GM10266 (cell line): ENCODE results near the gene TLE3.

Experiments
- DNase-seq: peaks from one replicate; pipeline ENCODE4 v3.0.0; 2012; ENCODE audit errors: extremely low spot score
- TF ChIP-seq, protein P1 (sequence below): IDR thresholded peaks from 2 replicates; pipeline ENCODE4 v1.5.1; 2012; ENCODE audit warnings: mild to moderate bottlenecking, low read depth; ENCODE audit not compliant: control insufficient read depth, insufficient read depth; ENCODE audit errors: missing control alignments

The TLE3 gene

DNA sequence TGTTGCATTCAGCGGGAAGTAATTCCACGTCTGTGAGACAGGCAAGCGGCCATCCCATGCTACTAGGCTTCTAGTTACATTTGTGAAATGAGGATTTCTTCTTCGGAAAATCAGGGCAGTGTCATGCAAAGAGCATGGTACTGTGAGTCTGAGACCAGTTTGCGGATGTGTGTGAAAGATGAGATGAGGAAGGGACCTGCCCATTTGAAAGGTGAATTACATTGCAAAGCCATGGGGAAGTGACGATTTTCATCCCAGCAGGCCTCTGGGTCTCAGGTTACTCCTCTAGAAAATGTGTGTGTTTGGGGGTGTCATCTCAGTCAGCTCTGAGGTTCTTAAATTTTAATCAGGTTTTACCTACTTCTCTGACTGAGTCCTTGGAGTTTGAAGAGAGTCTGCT is 16.1 kb downstream of the TLE3 start:
- DNase-seq, result no peak
- TF ChIP-seq, protein P1, sequence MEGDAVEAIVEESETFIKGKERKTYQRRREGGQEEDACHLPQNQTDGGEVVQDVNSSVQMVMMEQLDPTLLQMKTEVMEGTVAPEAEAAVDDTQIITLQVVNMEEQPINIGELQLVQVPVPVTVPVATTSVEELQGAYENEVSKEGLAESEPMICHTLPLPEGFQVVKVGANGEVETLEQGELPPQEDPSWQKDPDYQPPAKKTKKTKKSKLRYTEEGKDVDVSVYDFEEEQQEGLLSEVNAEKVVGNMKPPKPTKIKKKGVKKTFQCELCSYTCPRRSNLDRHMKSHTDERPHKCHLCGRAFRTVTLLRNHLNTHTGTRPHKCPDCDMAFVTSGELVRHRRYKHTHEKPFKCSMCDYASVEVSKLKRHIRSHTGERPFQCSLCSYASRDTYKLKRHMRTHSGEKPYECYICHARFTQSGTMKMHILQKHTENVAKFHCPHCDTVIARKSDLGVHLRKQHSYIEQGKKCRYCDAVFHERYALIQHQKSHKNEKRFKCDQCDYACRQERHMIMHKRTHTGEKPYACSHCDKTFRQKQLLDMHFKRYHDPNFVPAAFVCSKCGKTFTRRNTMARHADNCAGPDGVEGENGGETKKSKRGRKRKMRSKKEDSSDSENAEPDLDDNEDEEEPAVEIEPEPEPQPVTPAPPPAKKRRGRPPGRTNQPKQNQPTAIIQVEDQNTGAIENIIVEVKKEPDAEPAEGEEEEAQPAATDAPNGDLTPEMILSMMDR, result no peak

DNA sequence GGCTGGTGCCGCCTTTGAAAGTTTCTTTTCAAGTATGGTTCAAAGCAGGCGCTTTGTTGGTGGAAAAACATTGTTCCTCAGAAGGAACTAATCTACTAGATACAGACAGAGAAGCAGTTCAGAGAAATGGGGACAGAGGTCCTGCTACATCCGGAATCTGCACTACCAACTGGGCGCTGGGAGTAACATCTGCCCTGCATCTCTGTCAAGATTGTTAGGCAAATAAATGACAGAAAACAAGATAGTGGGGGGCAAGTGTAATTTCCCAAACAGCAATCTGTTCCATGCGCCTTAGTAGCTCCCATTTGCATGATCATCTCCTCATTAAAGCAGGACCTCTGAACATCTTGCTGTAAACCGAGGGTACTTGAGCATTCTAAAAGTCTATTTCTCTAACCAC is 17.4 kb downstream of the TLE3 start:
- DNase-seq, result no peak
- TF ChIP-seq, protein P1, result no peak

DNA sequence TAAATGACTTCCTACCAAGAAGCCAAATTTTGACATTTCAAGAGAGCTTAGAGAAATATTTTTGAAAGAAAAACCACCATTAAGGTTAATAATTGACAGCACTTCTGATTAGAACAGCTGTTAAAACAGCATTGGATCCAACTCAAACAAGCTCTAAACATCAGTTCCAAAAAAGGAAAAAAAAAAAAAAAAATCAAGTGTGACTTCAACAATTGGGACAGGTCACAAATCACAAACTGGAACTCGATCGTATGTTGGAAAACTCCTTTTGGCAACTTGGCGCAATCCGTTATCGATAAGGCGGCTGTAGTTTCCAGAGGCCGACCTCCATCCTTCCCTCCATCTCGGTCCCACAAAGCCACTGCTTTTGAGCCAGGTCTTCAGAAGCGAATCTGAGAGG is 17.8 kb downstream of the TLE3 start:
- TF ChIP-seq, protein P1, result no peak
- no peak for DNase-seq

DNA sequence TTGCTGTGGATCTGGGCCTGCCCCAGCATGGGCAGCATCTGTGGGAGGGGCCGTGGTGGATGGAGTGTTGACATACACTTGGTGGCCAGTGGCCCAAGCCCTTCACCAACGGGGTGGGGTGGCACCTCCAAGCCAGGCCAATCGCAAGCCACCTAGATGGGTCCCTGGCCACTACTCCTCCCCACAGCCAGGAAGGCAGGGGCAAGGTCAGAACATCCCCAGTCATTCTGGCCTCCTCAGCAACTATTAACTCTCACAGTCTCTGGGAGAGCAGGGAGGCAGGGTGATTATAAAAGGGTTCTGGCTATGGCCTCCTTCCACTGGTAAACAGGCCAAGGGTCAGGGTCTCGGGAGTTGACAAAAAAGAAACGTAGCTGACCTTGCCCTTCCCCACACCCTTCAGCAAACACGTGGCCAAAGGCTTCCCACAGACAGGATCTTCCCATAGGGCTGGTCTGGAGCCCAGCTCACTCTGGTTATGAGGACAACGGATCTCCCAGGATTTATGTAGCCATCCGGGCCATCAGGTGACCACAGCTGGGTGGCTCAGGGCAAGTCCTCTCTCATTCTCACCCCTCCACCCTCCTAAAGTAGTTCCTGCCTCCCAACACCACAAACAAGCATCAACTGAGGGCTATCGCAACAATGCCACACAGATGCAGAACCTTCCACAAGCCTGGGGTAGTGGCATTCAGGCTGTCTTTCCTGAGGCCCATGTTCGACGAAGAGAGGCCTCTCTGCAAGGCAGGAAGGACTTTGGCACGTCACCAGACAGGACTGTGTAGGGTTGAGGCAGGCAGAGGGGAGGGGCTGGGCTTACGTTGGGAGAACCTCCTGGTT is 18.9 kb downstream of the TLE3 start:
- no peak for DNase-seq
- TF ChIP-seq, protein P1, result no peak

DNA sequence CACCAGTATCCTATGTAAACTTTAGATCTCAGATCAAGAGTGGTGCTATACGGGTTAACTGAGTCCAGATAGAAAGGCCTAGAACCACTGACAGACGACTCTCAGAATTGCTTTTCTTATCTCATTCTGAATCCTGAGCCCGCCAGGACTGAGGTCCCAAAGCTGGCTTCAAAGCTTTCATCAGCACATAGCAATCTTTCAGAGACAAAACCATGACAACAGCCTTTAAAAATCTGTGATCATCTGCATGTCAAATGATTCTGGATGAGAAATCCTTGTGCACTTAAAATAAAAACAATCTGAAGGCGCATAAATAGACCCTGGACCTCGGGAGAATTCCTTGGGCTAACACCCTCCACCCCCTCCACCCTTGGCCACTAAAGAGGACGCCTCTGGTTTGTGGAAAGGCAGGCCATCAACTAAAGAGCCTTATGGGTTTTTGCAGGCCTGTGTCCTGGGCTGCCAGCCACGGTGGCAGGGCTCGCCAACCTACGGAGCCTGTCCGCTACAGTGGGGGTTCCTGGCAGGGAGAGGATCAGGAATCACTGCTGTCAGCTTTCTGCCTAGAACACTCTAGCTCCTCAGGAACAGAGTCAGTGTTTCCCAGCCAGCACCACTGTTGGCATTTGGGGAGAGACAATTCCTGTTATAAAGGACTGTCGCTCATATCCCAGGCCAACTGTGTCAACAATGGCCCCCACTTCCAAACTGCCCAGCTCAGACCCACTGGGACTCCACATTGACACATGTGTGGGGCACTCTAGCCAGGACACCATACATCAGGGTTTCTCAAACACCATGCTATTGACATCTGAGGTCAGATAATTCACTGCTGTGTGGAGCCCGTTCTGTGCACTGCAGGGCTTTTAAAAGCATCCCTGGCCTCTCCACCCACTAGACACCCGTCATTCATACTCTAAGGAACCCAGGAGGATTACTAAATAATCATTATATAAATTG is 20.2 kb downstream of the TLE3 start:
- DNase-seq, result no peak
- TF ChIP-seq, protein P1, result no peak

DNA sequence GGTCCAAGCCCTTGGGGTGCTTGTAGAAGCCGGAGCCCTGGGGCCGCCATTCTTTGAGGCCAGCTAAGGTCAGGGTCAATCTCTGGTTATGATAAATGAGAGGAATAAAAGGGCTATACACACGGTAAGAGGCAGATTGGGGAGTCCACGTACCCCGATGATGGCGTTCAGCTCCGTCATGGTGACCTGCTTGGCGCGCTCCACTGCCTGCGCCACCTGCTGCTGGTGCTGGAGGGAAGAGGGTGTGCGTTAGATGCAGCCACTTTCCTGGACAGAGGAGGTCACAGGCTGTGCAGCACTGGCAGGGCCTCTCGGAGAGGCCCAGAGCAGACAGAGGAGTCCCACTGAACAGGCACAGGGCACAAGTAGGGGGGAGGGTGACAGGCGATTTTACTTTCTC is 23.3 kb downstream of the TLE3 start:
- TF ChIP-seq, protein P1, result no peak
- no peak for DNase-seq

DNA sequence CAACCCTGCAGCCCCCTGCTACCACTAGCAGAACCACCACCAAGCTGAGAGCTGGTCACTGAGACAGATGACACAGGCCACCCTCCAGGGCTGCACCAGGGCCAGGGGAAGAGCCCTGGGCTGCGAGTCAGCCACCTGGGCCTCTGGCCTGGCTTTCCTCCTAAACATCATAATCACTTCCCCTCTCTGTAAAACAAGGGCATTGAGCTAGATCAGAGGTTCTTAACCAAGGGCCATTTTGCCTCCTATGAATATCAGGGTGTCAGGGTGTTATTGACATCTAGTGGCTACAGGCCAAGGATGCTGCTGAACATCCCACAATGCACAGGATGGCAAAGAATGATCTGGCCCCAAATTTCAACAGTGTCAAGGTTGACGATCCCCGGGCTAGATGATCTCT is 25.2 kb downstream of the TLE3 start:
- no peak for DNase-seq

More for the DNA sequence above, 25.2 kb downstream of the TLE3 start:
- TF ChIP-seq, protein P1, result no peak
